Endothelial cell of umbilical vein (primary cell): ENCODE measurements around the gene NUP54. TPM values are rescaled to one million over a fixed set of nuclear protein-coding genes. Genes with fewer than 3 reads are reported as not detected.

ENCODE experiments used
- BruUV-seq: library from RNA; stranded (reverse); fragments of 400-500 nt; replicated peaks from 2 replicates; lab custom pipeline; 2021; lab: Mats Ljungman, UMichigan
- CTCF ChIA-PET: fragments of 300-600, 350-600 bp; sonication (Branson Sonifier 250); formaldehyde crosslinking; loops from one replicate; lab custom pipeline; 2021; ENCODE audit warnings: antibody characterized with exemption, inconsistent platforms; lab: Charles Lee
- POLR2A ChIA-PET: fragments of 300-600, 350-600 bp; sonication (Branson Sonifier 250); formaldehyde crosslinking; loops from one replicate; lab custom pipeline; 2021; ENCODE audit warnings: antibody characterized with exemption, inconsistent platforms; lab: Charles Lee
- DNase-seq: peaks from one replicate; pipeline ENCODE4 v3.0.0-alpha.2; 2011; ENCODE audit warnings: low read depth, low spot score
- FAIRE-seq: peaks from 2 replicates; lab custom pipeline; 2011; peaks lifted over from hg19 to GRCh38; lab: Jason Lieb, UNC
- H2AFZ ChIP-seq: 2 replicates; pipeline ENCODE4 v1.6.0; 2012; ENCODE audit warnings: low read depth, low read length, control low read depth, inconsistent platforms
- H3K27ac ChIP-seq: 2 replicates; pipeline ENCODE4 v1.5.1; 2011; ENCODE audit warnings: low read depth, mild to moderate bottlenecking, control low read depth, low read length, moderate library complexity; ENCODE audit not compliant: insufficient read depth
- H3K27me3 ChIP-seq, 2 experiments: 2 replicates each; pipeline versions ENCODE4 v1.6.0 to v1.6.1; 2011; ENCODE audit warnings: low read length in 2 of 2, mixed read lengths in 1 of 2; ENCODE audit not compliant: control insufficient read depth in 2 of 2, insufficient read depth in 2 of 2
- H3K36me3 ChIP-seq, 2 experiments: 2 replicates in 1 of 2; 3 replicates in 1 of 2; pipeline ENCODE4 v1.5.1; 2011; ENCODE audit warnings: low read length in 2 of 2, mild to moderate bottlenecking in 1 of 2, moderate library complexity in 1 of 2; ENCODE audit not compliant: control insufficient read depth in 2 of 2, insufficient read depth in 2 of 2; ENCODE audit errors: extremely low read depth in 1 of 2
- H3K4me1 ChIP-seq: 3 replicates; pipeline ENCODE4 v1.5.1; 2011; ENCODE audit warnings: mild to moderate bottlenecking, low read length; ENCODE audit not compliant: control insufficient read depth, insufficient read depth; ENCODE audit errors: extremely low read depth
- H3K4me2 ChIP-seq: 2 replicates; pipeline ENCODE4 v1.6.1; 2011; ENCODE audit warnings: low read length, control low read depth, mixed read lengths; ENCODE audit not compliant: insufficient read depth
- H3K4me3 ChIP-seq, 3 experiments: fragments of 200-600 bp in 1 of 3; sonication (generic), shearing (Covaris generic) in 1 of 3; replicated peaks in 1 of 3; 2 replicates each; pipeline ENCODE4 v1.5.1; 2011 to 2016; ENCODE audit warnings: control low read depth in 3 of 3, low read length in 3 of 3, mild to moderate bottlenecking in 2 of 3, inconsistent platforms in 1 of 3, low read depth in 1 of 3, moderate library complexity in 1 of 3; ENCODE audit not compliant: insufficient read depth in 1 of 3
- H3K79me2 ChIP-seq: 2 replicates; pipeline ENCODE4 v1.6.0; 2012; ENCODE audit warnings: low read length, inconsistent platforms; ENCODE audit not compliant: control insufficient read depth, insufficient read depth
- H3K9ac ChIP-seq: replicated peaks from 2 replicates; pipeline ENCODE3; 2011; ENCODE audit warnings: low read length, control low read depth; ENCODE audit not compliant: insufficient read depth; ENCODE audit errors: extremely low read depth
- H3K9me1 ChIP-seq: replicated peaks from 3 replicates; pipeline ENCODE4 v1.6.0; 2011; ENCODE audit warnings: mild to moderate bottlenecking, low read length; ENCODE audit not compliant: control insufficient read depth, insufficient read depth; ENCODE audit errors: extremely low read depth
- H3K9me3 ChIP-seq: replicated peaks from 2 replicates; pipeline ENCODE4 v1.5.1; 2012; ENCODE audit warnings: low read length, inconsistent platforms; ENCODE audit not compliant: control insufficient read depth, insufficient read depth
- H4K20me1 ChIP-seq: replicated peaks from 2 replicates; pipeline ENCODE3; 2011; ENCODE audit warnings: mild to moderate bottlenecking, low read length; ENCODE audit not compliant: control insufficient read depth, insufficient read depth; ENCODE audit errors: extremely low read depth
- EZH2 ChIP-seq: IDR thresholded peaks from 2 replicates; pipeline ENCODE4 v1.6.1; 2012; ENCODE audit warnings: borderline replicate concordance, low read depth, mild to moderate bottlenecking, moderate library complexity, low read length, inconsistent platforms; ENCODE audit not compliant: severe bottlenecking
- FOS ChIP-seq: IDR thresholded peaks from 2 replicates; pipeline ENCODE4 v1.6.1; 2011; ENCODE audit warnings: mild to moderate bottlenecking, low read length, moderate library complexity, borderline replicate concordance; ENCODE audit not compliant: insufficient read depth
- GATA2 ChIP-seq: IDR thresholded peaks from 2 replicates; pipeline ENCODE4 v1.7.0; 2011; ENCODE audit warnings: low read depth, mild to moderate bottlenecking, moderate library complexity, mixed read lengths, low read length; ENCODE audit not compliant: insufficient read length, insufficient read depth
- JUN ChIP-seq: IDR thresholded peaks from 2 replicates; pipeline ENCODE4 v1.6.1; 2011; ENCODE audit warnings: borderline replicate concordance, low read depth; ENCODE audit not compliant: insufficient read length, insufficient read depth
- MYC ChIP-seq: IDR thresholded peaks from one replicate; pipeline ENCODE4 v1.6.1; 2011; ENCODE audit warnings: mild to moderate bottlenecking, low read depth, low read length
- POLR2A ChIP-seq: IDR thresholded peaks from 2 replicates; pipeline ENCODE4 v1.6.1; 2012; ENCODE audit warnings: low read depth, mild to moderate bottlenecking, control low read depth, low read length
- POLR2AphosphoS5 ChIP-seq: IDR thresholded peaks from 2 replicates; pipeline ENCODE4 v1.6.1; 2012; ENCODE audit warnings: low read depth, mild to moderate bottlenecking, control low read depth, low read length, moderate library complexity; ENCODE audit not compliant: insufficient read depth
- dilution Hi-C: fragments of 300-500 bp; cut with MboI; formaldehyde crosslinking; loops from one replicate; pipeline ENCODE4 v1.15.0; 2019; ENCODE audit warnings: low sequenced_read_pairs; ENCODE audit not compliant: extremely low pct_ligation_motif_present
- intact Hi-C: fragments of 100-400 bp; cut with micrococcal nuclease; formaldehyde crosslinking; loops from one replicate; pipeline ENCODE4 v1.10.0; 2022
- polyA plus RNA-seq, 4 experiments: library from polyadenylated mRNA; depleted of rRNA in 3 of 4; stranded (reverse) in 3 of 4; unstranded in 1 of 4; fragments of >200 nt; gene quantifications; 2 replicates each; pipeline versions ENCODE4 v1.2.1 to v1.2.3, GENCODE V29; 2011 to 2012; ENCODE audit warnings: missing spikeins in 1 of 4
- total RNA-seq: library from RNA; stranded (reverse); gene quantifications from 2 replicates; pipeline ENCODE4 v1.2.3, GENCODE V29; 2021
- TF ChIP-seq, protein P1 (sequence below): IDR thresholded peaks from 2 replicates; pipeline ENCODE4 v1.6.1; 2011; ENCODE audit not compliant: insufficient read depth, insufficient read length
- TF ChIP-seq, protein P2 (sequence below), 2 donors: IDR thresholded peaks; 1 replicate in 1 of 2; 2 replicates in 1 of 2; pipeline ENCODE4 v1.5.1; 2011; ENCODE audit warnings: low read length in 2 of 2, mild to moderate bottlenecking in 2 of 2, moderate library complexity in 2 of 2, control low read depth in 1 of 2, inconsistent platforms in 1 of 2, low read depth in 1 of 2; ENCODE audit not compliant: insufficient read depth in 1 of 2; ENCODE audit errors: extremely low read depth in 1 of 2

Gene NUP54
- total and polyA plus RNA-seq, 2 donors (not counting 3 experiments of a cell fraction or from before 2014, with no cell fraction given): 25.7 to 45.7 TPM

DNA sequence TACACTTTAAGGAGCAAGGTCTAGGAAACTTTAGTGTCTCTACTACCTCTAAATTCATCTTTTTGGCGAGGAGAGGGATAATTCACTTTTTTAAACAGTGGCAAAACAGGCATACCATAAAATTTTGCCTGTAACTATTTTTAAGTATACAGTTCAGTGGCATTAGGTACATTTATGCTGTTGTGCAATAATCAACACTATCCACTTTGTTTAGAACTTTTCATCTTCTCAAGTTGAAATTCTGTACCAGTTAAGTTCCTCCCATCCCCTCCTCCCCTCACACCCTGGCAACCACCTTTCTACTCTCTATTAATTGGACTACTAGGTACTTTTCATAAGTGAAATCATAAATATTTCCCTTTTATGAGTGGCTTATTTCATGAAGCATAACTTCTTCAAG lies 31.4 kb downstream of the NUP54 start:
- FAIRE-seq (no peak), DNase-seq (no peak)
- CTCF ChIA-PET: no interaction called here
- POLR2A ChIA-PET: no interaction called here
- TF ChIP-seq EZH2: no peak
- no peak for TF ChIP-seq FOS
- TF ChIP-seq, protein P1, sequence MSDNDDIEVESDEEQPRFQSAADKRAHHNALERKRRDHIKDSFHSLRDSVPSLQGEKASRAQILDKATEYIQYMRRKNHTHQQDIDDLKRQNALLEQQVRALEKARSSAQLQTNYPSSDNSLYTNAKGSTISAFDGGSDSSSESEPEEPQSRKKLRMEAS: no peak
- TF ChIP-seq, protein P2, sequence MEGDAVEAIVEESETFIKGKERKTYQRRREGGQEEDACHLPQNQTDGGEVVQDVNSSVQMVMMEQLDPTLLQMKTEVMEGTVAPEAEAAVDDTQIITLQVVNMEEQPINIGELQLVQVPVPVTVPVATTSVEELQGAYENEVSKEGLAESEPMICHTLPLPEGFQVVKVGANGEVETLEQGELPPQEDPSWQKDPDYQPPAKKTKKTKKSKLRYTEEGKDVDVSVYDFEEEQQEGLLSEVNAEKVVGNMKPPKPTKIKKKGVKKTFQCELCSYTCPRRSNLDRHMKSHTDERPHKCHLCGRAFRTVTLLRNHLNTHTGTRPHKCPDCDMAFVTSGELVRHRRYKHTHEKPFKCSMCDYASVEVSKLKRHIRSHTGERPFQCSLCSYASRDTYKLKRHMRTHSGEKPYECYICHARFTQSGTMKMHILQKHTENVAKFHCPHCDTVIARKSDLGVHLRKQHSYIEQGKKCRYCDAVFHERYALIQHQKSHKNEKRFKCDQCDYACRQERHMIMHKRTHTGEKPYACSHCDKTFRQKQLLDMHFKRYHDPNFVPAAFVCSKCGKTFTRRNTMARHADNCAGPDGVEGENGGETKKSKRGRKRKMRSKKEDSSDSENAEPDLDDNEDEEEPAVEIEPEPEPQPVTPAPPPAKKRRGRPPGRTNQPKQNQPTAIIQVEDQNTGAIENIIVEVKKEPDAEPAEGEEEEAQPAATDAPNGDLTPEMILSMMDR (IDR thresholded peaks at IDR 0.05; ENCODE audit: extremely low read depth in 1 of 2, insufficient read depth in 1 of 2, low read depth in 1 of 2, low read length in 2 of 2): no peak
- no peak for TF ChIP-seq GATA2
- no peak for TF ChIP-seq POLR2AphosphoS5
- TF ChIP-seq MYC: no peak
- TF ChIP-seq POLR2A: no peak
- TF ChIP-seq JUN: no peak
- Histone ChIP-seq H3K36me3 (peaks cover 8 to 25% of the 10 kb centered on the region in 2 experiments), H3K4me1 (no peaks in the 10 kb centered on the region), H3K9me1 (no peaks in the 10 kb centered on the region), H3K27ac (no peak overlapping the region), H3K4me2 (no peak overlapping the region), H3K79me2 (no peaks in the 10 kb centered on the region), H4K20me1 (no peaks in the 10 kb centered on the region), H2AFZ (no peak overlapping the region), H3K9me3 (no peaks in the 10 kb centered on the region), H3K9ac (no peak overlapping the region), H3K4me3 (no peak overlapping the region), H3K27me3 (no peaks in the 10 kb centered on the region)
- BruUV-seq: no TSS peak
- intact Hi-C loops: no loop called here
- dilution Hi-C loops: no loop called here
